Vagina (tissue), 2 donors: ENCODE measurements around the gene FAM107B. TPM values are rescaled to one million over a fixed set of nuclear protein-coding genes. Genes with fewer than 3 reads are reported as not detected.

Experiments used
- DNase-seq, 2 donors: peaks; one replicate each; pipeline ENCODE4 v3.0.0-alpha.2; 2017; ENCODE audit errors: extremely low spot score in 2 of 2
- H3K27ac ChIP-seq: fragments of 200-600 bp; sonication (generic); one replicate; pipeline ENCODE4 v1.5.1; 2019
- H3K27me3 ChIP-seq: fragments of 200-600 bp; sonication (generic); one replicate; pipeline ENCODE4 v1.5.1; 2019
- H3K36me3 ChIP-seq, 2 donors: fragments of 200-600 bp; sonication (generic); one replicate each; pipeline ENCODE4 v1.5.1; 2017 to 2019
- H3K4me1 ChIP-seq: fragments of 200-600 bp; sonication (generic); one replicate; pipeline ENCODE4 v1.5.1; 2019
- H3K4me3 ChIP-seq, 2 donors: fragments of 200-600 bp; sonication (generic); 1 replicate in 1 of 2; 2 replicates in 1 of 2; pipeline ENCODE4 v1.5.1; 2016 to 2019
- H3K9me3 ChIP-seq: fragments of 200-600 bp; sonication (generic); one replicate; pipeline ENCODE4 v1.5.1; 2019
- CTCF ChIP-seq, 3 experiments: fragments of 450-650 bp in 2 of 3; fragments of 200-600 bp in 1 of 3; sonication (generic) in 1 of 3; IDR thresholded peaks; one replicate each; pipeline ENCODE4 v1.5.1; 2017 to 2019; ENCODE audit warnings: antibody characterized with exemption in 3 of 3, mild to moderate bottlenecking in 2 of 3, moderate library complexity in 2 of 3
- POLR2A ChIP-seq, 2 donors: fragments of 450-650 bp; IDR thresholded peaks; one replicate each; pipeline ENCODE4 v1.6.1; 2017; ENCODE audit warnings: antibody characterized with exemption in 2 of 2, mild to moderate bottlenecking in 2 of 2, moderate library complexity in 2 of 2
- POLR2AphosphoS5 ChIP-seq, 2 donors: sonication (generic); formaldehyde crosslinking; IDR thresholded peaks; one replicate each; pipeline ENCODE4 v1.9.0; 2017; ENCODE audit warnings: antibody characterized with exemption in 2 of 2, mild to moderate bottlenecking in 2 of 2, low read depth in 1 of 2; ENCODE audit not compliant: insufficient read depth in 1 of 2
- intact Hi-C: fragments of 100-400 bp; cut with DNase I; formaldehyde crosslinking; loops from one replicate; pipeline ENCODE4 v1.15.1; 2023
- total RNA-seq: library from RNA; depleted of rRNA; stranded (reverse); fragments of >200 nt; gene quantifications from one replicate; pipeline ENCODE4 v1.2.3, GENCODE V29; 2016

The FAM107B gene
- total RNA-seq, 1 donor from 2014 or later = 33.4 TPM

GRCh38 chr10:14523286-14523685, 251.4 kb downstream of the FAM107B start:
- H3K4me1 ChIP-seq = no peaks in the 10 kb centered on the region
- DNase-seq = no peak
- H3K4me3 ChIP-seq = no peak overlapping the region
- H3K9me3 ChIP-seq = no peaks in the 10 kb centered on the region
- intact Hi-C loops = no loop called here
- peaks cover 0 to 18% of the 10 kb centered on the region in 2 donors for H3K36me3 ChIP-seq
- H3K27me3 ChIP-seq = no peaks in the 10 kb centered on the region
- TF ChIP-seq CTCF (IDR thresholded peaks at IDR 0.05) (no peak), POLR2A (IDR thresholded peaks at IDR 0.05) (no peak), POLR2AphosphoS5 (IDR thresholded peaks at IDR 0.05; ENCODE audit: insufficient read depth in 1 of 2, low read depth in 1 of 2) (no peak)
- H3K27ac ChIP-seq = no peak overlapping the region

DNA sequence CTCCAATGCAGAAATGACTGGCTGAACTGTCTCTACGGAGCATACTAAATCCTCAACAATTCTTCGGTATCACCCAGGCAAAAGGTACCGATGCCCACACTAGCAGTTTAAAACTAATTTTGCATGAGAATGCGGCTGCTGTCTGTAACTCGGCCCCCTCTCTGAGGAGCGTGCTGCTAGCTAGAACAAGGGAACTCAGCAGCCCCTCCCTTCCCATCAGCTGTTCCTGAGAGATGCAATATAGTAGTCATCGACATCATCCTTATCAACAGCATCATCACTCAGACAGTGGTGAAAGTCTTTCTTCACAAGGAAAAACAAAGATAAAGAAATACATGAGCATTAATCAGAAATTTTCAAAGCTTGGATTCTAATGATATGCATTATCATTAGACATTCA, 254.9 kb downstream of the FAM107B start:
- DNase-seq = no peak
- H3K27me3 ChIP-seq = no peaks in the 10 kb centered on the region
- H3K4me3 ChIP-seq = no peak overlapping the region
- peaks cover 0 to 18% of the 10 kb centered on the region in 2 donors for H3K36me3 ChIP-seq
- H3K9me3 ChIP-seq = no peaks in the 10 kb centered on the region
- H3K27ac ChIP-seq = no peak overlapping the region
- no peaks in the 10 kb centered on the region for H3K4me1 ChIP-seq
- no peak for TF ChIP-seq POLR2A (IDR thresholded peaks at IDR 0.05)
- TF ChIP-seq POLR2AphosphoS5 (IDR thresholded peaks at IDR 0.05; ENCODE audit: insufficient read depth in 1 of 2, low read depth in 1 of 2) = no peak
- no peak for TF ChIP-seq CTCF (IDR thresholded peaks at IDR 0.05)
- intact Hi-C loops = no loop called here

- no peaks in the 10 kb centered on the region for H3K9me3 ChIP-seq
- no peak for DNase-seq
- intact Hi-C loops = no loop called here
- no peak overlapping the region for H3K27ac ChIP-seq
- peaks cover 0 to 18% of the 10 kb centered on the region in 2 donors for H3K36me3 ChIP-seq
- no peak for TF ChIP-seq POLR2AphosphoS5 (IDR thresholded peaks at IDR 0.05; ENCODE audit: insufficient read depth in 1 of 2, low read depth in 1 of 2)
- no peak for TF ChIP-seq CTCF (IDR thresholded peaks at IDR 0.05)
- no peak for TF ChIP-seq POLR2A (IDR thresholded peaks at IDR 0.05)
- no peaks in the 10 kb centered on the region for H3K4me1 ChIP-seq
- H3K27me3 ChIP-seq = no peaks in the 10 kb centered on the region
- H3K4me3 ChIP-seq = no peak overlapping the region
Observed at GRCh38 chr10:14518149-14518548, 256.5 kb downstream of the FAM107B start.

DNA sequence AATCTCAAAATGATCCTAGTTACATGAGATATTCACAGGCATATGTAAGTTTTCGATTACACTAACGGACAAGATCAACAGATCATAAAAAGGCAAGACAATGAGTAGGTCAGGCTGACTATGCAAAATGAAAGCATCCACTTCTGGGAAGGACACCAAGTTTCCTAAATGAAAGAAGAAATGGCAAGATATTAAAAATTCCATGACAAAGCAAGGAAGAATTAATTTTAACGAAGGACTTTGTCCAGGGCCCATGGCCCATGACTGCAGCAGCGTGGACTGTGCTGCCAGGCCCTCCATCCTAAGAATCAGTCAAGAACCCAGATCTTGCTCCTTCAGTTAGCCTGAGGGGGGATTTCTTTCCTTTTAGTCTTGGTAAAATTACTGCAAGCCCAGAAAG, 261.6 kb downstream of the FAM107B start:
- no peak for DNase-seq
- H3K9me3 ChIP-seq = no peaks in the 10 kb centered on the region
- intact Hi-C loops = no loop called here
- no peaks in the 10 kb centered on the region for H3K4me1 ChIP-seq
- no peak for TF ChIP-seq POLR2AphosphoS5 (IDR thresholded peaks at IDR 0.05; ENCODE audit: insufficient read depth in 1 of 2, low read depth in 1 of 2)
- TF ChIP-seq CTCF (IDR thresholded peaks at IDR 0.05) = no peak
- TF ChIP-seq POLR2A (IDR thresholded peaks at IDR 0.05) = no peak
- H3K4me3 ChIP-seq = no peak overlapping the region
- H3K36me3 ChIP-seq = no peaks in the 10 kb centered on the region
- no peak overlapping the region for H3K27ac ChIP-seq
- H3K27me3 ChIP-seq = no peaks in the 10 kb centered on the region

DNA sequence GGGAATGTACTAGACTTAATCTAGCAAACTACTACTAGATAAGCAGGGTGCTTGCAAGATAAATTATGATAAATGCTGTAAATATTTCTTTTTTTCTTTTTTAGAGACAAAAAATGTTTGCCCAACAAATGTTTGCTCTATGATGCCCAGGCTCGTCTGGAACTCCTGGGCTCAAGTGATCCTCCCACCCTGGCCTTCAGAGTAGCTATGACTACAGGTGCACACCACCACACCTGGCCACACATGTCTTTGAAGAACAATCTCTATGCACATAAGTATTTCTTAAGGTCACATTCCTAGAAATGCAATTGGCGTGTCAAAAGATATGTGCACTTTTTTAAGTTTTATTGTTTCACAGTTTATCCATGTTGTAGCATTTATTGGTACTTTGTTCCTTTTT, 264.4 kb downstream of the FAM107B start:
- no peak overlapping the region for H3K27ac ChIP-seq
- no peaks in the 10 kb centered on the region for H3K36me3 ChIP-seq
- TF ChIP-seq POLR2A (IDR thresholded peaks at IDR 0.05) = no peak
- TF ChIP-seq POLR2AphosphoS5 (IDR thresholded peaks at IDR 0.05; ENCODE audit: insufficient read depth in 1 of 2, low read depth in 1 of 2) = no peak
- TF ChIP-seq CTCF (IDR thresholded peaks at IDR 0.05) = no peak
- DNase-seq = no peak
- no peaks in the 10 kb centered on the region for H3K4me1 ChIP-seq
- no peaks in the 10 kb centered on the region for H3K9me3 ChIP-seq
- no peaks in the 10 kb centered on the region for H3K27me3 ChIP-seq
- no peak overlapping the region for H3K4me3 ChIP-seq
- intact Hi-C loops = no loop called here
